GM08714 (cell line): ENCODE data around the gene SUMO4.

Source experiments
- H3K4me3 ChIP-seq: fragments of 200-500 bp; sonication (Bioruptor generic); 2 replicates; pipeline ENCODE4 v1.5.1; 2014; ENCODE audit warnings: mild to moderate bottlenecking, low read length, inconsistent platforms
- ZNF274 ChIP-seq: IDR thresholded peaks from 2 replicates; pipeline ENCODE4 v1.6.1; 2012; ENCODE audit warnings: mild to moderate bottlenecking, low read depth, low read length

SUMO4 gene

GRCh38 chr6:149446791-149447376 lies 46.8 kb downstream of the SUMO4 start:
- H3K4me3 ChIP-seq: no peak overlapping the region
- no peak for TF ChIP-seq ZNF274

GRCh38 chr6:149448821-149449453 lies 48.9 kb downstream of the SUMO4 start:
- TF ChIP-seq ZNF274: no peak
- no peak overlapping the region for H3K4me3 ChIP-seq

- TF ChIP-seq ZNF274: no peak
- no peak overlapping the region for H3K4me3 ChIP-seq
Measured at GRCh38 chr6:149449831-149450678, 50.0 kb downstream of the SUMO4 start.
